ENCODE measurements around the gene SSR1.

- TF ChIP-seq CTCF (conservative IDR thresholded peaks at IDR 0.05; ENCODE audit: low read length) (no peak), EZH2phosphoT487 (IDR thresholded peaks at IDR 0.05; ENCODE audit: borderline replicate concordance, low read depth, low read length) (no peak)
These were observed 74.5 kb downstream of the SSR1 start for GRCh38 chr6:7238526-7238899.

All from OCI-LY7 (cell line).